GM23248 (cell line): ENCODE results near the gene DUSP9.

Experiments
- EZH2 ChIP-seq: fragments of 200-600 bp; sonication (generic); IDR thresholded peaks from 2 replicates; pipeline ENCODE4 v1.6.1; 2018; ENCODE audit warnings: antibody characterized with exemption, mild to moderate bottlenecking; ENCODE audit not compliant: insufficient read depth, poor library complexity, severe bottlenecking
- EZH2phosphoT487 ChIP-seq: fragments of 200-600 bp; sonication (generic); IDR thresholded peaks from 2 replicates; pipeline ENCODE4 v1.6.1; 2018; ENCODE audit warnings: antibody characterized with exemption, moderate library complexity, mild to moderate bottlenecking, low read depth; ENCODE audit not compliant: insufficient read depth

DNA sequence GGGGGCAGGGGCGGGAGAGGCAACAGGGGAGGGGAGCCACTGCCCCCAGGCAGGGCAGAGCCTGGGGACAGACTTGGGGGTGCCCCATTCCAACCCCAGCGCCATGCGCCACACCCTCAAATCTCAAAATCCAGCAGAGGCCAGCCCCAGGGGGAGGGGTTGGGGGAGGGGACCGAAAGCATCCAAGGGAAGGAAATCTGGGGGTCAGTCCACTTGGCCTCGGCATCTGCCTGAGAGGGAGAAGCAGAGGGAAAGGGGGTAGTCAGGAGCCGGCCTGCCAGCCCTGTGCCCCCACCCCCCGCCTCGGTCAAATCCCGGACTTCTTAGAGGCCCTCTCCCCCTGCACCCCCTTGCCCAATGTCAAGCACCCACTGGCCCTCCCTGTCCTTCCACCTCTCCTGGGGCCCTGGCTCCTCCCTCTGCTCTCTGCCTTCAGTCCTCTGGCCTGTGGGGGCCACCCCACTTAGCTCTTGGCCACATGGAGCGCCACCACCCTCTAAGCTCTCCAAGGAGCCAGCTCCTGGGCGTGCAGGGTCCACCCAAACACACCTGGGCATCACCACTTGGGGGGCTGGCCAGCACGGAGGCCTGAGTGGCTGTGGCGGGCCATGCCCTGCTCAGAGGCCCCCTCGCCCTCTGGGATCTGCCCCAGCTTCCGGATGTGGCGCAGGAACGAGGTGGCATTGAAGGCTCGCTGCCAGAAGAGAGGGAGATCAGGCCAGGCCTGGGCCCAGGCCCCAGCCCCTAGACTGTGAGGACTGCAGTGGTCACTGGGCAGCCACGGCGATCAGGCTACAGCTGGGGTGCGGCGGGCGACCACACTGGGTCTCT lies 23.1 kb downstream of the DUSP9 start:
- no peak for TF ChIP-seq EZH2
- TF ChIP-seq EZH2phosphoT487: no peak
